IPS-18c (cell line): ENCODE data around the gene GMPPB.
"Not testable (repeated sequence)": the region's sequence is repeated elsewhere in the genome, so short reads cannot be mapped to it uniquely, and the experiment has no call there.

Experiments used
- H3K4me3 ChIP-seq: 2 replicates; pipeline ENCODE4 v1.7.0; 2013; ENCODE audit warnings: low read depth, mild to moderate bottlenecking, low read length, moderate library complexity; ENCODE audit not compliant: insufficient read depth
- H3K9me3 ChIP-seq: one replicate; pipeline ENCODE4 v1.6.1; 2013; ENCODE audit warnings: mild to moderate bottlenecking, low read length, moderate library complexity; ENCODE audit not compliant: control insufficient read depth, insufficient read depth

Gene GMPPB

DNA sequence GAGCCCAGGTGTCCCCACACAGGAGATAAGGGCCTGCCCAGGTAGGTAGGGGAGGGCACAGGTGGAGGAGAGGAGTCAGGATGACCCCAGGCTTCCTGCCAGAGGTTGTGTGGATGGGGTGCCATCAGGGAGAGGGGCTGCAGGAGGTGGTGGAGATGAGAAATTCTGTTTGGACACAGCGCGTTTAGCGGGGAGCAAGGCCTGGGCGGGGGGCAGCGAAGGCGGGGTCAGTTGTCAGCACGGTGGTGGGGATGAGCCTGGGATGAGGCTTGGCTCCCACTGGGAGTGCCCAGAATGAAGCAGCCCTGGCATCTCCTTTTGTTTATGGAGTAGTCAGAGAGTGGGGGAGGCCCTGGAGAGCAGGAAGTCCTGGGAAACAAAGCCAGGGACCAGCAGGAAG is 19.8 kb downstream of the GMPPB start:
- Histone ChIP-seq H3K4me3 (no peak overlapping the region; the same call in 1 of the 2 replicates), H3K9me3 (no peaks in the 10 kb centered on the region)

DNA sequence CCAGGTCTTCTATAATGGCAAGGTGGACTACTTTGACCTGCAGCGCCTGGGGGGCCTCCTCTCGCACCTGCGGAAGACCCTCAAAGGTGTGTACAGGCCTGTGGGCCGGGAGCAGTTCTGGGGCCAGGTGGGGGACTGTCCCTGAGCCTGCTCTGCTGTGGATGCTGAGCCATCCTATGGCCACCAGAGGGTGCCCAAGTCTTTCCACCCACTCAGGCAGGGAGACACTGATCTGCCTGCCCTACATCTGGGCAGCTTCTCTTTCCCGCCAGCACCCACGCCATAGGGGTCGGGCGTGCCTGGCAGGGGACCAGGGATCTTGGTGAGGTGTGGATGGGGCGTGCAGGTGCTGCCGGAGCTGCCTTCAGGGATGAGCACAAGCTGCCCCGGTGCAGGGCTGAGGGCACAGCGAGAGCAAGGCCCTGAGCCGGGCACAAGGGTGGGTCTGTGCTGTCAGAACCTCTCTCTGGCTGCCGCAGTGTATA is 20.3 kb downstream of the GMPPB start:
- H3K9me3 ChIP-seq = no peaks in the 10 kb centered on the region
- no peak overlapping the region; the same call in 1 of the 2 replicates for H3K4me3 ChIP-seq

DNA sequence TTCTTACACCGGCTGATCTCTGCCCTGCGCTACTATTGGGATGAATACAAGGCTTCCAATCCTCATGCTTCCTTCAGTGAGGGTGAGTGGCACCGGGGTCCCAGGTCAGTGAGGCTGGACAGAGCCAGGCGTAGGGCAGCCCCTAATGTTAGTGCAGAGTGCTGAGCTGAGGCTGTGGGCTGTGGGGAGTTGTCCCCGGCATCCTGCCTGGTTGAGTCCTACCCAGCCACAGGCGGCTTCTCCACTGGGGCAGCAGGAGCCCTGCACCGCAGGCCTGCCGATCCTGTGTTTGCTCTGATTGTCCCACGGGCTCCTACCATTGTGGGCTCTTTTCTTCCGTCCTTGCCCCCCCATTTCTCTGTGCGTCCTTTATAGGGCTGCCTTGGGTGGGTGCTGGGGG is 21.1 kb downstream of the GMPPB start:
- no peak overlapping the region for H3K4me3 ChIP-seq

DNA sequence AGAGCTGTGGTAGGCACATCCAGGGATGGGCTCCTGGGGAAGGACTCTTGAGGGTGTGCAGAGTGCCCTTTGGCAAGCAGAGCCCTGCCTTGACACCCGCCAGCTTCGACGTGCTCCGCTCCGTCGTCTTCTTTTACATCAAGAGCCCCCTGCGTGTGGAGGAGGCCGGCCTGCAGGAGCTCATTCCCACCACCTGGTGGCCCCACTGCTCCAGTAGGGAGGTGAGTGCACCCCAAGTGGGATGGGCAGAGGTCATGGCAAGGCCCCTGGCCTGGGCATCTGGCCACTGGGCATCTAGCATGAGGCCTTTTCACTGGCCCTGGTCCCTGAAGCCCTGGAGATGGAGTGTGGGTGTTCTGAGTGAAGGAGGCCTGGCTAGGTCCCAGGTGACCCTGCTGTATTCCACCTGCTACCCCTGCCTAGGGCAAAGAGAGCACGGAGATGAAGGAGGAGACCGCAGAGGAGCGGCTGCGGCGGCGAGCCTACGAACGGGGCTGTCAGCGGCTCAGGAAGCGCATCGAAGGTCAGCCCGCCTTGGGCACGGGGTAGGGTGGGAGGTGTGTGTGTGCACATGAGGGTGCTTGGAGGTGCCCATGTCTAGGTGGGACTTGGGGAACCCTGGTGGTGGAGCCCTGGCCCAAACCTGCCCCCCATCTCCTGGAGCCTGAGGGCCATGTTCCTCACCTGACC is 22.2 kb downstream of the GMPPB start:
- H3K9me3 ChIP-seq = no peaks in the 10 kb centered on the region
- H3K4me3 ChIP-seq = no peak overlapping the region

More for the DNA sequence above, 21.1 kb downstream of the GMPPB start:
- H3K9me3 ChIP-seq = no peaks in the 10 kb centered on the region

DNA sequence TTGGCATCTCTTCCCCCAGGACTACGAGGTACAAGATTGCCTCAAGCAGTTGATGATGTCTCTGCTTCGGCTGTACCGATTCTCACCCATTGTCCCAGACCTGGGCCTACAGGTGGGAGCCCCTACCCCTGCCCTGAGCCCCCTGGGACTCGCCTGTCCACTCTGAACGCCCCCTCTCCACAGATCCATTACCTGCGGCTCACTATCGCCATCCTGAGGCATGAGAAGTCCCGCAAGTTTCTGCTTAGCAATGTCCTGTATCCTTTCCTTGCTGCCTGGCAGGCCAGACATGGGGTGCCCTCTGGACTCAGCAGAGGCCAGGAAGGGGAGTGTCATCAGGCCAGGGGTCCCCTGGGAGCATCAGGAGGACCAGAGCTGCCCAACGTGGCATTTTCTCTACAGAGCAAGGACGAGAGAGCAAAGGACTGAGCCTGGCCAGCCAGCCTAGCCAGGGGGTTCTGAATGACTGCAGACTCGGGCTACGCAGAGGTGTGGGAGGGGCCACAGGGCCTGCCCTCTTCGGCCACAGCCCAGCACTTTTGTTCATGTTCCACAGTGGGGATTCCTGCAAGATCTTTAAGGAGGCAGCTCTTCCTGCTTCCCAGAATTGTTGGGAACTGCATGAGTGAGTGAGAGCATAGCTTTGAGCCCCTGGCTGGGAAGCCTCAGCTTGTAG is 23.2 kb downstream of the GMPPB start:
- no peaks in the 10 kb centered on the region for H3K9me3 ChIP-seq
- H3K4me3 ChIP-seq = no peak overlapping the region

DNA sequence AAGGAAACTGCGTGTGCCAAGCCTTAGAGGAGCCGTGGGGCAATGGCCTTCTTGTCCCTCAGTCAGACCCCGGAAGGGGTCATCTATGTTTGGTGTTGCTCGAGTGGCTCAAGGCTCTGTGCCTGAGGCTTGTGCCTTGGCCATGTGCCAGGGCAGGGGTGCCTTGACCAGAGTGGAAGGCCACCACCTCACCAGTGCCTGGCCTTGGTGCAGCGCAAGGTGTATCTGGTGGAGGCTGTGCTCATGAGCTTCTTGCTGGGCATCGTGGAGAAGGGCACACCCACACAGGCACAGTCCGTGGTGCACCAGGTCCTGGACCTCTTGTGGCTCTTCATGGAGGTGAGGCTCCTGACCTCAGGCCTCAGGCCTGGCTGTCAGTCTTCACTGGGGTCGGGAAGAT is 23.7 kb downstream of the GMPPB start:
- no peak overlapping the region for H3K4me3 ChIP-seq
- H3K9me3 ChIP-seq = no peaks in the 10 kb centered on the region

DNA sequence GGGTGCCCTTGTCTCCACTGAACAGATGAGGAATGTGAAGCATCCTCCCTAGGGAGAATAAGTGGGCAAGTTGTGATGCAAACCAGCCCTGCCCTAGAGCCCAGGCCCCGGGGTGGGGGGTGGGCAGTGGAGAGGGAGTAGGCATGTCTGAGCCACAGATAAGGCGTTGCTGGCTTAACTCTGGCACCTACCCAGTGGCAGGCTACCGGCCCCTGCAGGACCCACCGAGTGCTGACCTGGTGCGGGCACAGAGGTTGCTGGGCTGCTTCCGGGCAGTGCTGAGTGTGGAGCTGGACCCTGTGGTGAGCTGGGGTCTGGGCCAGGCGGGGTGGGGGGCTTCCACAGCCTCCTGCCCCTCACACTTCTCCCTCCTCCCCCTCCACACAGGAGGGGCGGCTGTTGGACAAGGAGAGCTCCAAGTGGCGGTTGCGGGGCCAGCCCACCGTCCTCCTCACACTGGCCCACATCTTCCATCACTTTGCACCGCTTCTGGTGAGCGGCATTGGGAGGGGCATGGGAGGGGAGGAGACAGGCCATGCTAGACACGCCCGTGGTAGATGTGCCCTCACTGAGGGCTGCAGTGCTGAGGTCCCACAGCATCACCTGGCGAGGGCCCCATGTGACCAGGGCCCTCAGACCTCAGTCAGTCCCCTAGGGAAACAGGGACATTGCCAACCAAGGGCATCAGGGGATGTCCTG is 24.3 kb downstream of the GMPPB start:
- H3K9me3 ChIP-seq = no peaks in the 10 kb centered on the region
- H3K4me3 ChIP-seq = no peak overlapping the region

DNA sequence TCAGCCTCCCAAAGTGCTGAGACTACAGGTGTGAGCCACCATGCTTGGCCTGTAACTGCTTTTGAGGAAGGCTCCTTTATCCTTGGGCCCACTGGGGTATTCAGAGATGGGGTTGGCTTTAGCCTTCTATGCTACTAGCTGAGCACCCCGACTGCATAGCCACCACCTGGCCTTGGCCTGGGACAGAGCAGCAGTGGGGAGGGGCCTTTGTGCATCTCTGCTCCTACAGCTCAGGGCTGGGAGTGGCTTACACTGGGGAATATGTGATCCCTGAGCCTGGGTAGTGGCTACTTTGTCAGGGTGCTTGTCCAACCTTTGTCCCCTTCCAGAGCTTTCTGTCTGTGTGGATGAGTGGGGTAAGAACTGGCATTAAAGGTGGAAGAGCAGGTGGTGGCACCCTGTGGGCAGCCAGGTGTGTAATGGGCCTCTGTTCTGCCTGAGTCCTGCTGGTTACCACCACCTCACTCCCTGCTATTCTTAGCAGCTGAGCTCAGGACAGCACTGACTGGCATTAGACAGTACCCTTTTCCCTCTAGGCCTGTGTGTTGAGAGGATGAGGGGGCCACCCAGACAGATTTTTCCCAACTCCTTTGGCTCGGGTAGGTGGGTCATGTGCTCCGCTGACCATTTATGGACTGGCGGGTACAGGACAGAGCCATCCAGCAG is 28.3 kb downstream of the GMPPB start:
- H3K4me3 ChIP-seq, H3K9me3 ChIP-seq: not testable (repeated sequence)

DNA sequence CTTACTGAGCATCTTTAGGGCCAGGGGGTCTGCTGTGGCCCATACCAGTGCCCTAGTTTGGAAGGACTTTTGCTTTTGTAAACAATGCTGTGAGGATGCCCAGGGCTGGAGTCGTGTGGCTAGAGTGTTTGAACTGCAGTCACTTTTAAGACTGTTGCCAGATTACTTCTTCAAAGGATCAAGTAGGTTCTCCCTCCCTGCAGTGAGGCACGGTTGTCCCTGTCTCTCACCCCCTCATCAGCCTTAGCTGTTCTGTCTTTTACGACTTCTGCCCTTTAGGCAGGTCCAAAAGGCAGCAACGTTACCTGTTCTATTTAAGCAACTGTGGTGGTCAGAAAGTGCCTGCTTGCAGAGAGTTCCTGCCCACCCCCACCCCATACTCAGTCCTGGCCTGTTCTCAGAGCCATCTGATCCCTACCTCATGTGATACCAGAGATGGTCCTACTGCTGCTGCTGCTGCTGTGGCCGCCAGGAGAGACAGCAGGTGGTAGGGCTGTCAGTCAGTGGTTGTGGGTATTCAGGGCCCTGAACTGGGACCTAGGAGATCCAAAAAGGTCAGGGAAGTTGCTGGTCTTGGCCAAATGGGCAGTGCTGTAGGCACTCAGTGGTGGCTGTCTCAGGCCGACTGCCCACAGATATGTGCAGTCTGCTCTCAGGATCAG is 29.2 kb downstream of the GMPPB start:
- H3K9me3 ChIP-seq, H3K4me3 ChIP-seq: not testable (repeated sequence)

DNA sequence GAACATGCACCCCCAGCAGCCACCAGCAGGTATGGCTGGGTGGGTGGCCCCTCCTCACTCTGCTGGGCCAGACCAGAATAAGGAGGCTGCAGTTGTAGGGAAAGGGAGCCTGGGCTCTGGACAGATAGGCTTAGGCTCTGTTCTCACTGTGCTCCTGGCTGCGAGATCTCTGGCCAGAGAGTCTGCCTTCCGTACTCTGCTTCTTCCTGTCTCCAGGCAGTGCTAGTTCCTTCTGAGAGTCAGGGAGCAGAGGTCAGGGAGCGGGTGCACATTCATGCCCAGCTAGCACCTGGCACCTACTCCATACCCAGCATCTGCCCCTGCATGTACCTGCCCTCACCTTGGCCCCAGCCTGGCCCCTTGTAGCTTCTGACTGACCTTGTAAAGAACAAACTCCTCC is 32.3 kb downstream of the GMPPB start:
- not testable (repeated sequence) for H3K4me3 ChIP-seq, H3K9me3 ChIP-seq

DNA sequence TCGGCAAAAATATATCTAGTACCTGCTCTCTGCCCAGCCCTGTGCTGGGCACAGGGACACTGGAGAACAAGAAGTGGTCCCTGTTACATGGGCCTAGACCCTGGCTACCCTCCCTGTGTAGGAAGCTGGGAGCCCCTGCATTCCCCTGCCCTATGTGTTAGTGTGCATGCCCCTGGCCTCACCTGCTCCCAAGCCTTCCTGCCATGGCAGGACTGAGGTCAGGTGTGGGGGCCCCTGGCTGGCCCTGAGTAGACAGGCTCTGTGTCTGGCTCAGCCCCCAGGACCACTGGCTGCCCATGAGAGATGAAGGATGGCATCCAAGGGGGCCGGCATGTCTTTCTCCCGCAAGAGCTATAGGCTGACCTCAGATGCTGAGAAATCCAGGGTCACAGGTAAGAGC is 32.9 kb downstream of the GMPPB start:
- H3K9me3 ChIP-seq, H3K4me3 ChIP-seq: not testable (repeated sequence)

DNA sequence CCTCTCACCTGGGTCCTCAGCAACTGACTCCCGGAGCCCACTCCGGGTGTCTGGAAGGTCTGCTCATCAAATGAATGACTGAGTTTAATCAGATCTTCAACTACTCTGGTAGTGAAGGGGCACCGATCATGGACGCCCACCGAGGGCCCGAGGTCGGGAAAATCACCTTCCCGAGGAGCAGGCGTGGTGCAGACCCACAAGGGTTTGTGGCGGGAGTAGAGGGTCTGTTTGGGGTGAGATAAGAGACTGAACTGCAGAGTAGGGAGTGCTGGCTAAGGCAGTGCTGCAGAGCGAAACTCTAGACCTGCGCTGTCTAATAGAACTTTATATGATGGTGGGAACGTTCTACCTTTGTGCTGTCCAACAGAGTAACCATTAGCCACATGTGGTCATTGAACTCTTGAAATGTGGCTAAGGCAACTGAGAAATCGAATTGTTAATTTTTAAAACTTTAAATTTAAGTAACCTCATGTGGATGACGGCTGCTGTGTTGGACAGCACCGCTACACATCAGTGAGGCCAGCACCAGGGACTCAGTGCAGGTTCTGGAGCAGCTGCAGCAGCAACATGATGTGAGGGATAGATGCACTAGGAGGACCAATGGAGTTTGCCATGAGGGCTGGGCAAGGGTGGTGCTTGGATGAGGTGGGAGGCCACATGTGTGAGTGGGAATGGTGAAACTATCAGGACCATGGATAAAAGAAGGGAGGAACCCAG is 33.7 kb downstream of the GMPPB start:
- H3K4me3 ChIP-seq = peak overlapping the region; percentile 77
- not testable (repeated sequence) for H3K9me3 ChIP-seq

DNA sequence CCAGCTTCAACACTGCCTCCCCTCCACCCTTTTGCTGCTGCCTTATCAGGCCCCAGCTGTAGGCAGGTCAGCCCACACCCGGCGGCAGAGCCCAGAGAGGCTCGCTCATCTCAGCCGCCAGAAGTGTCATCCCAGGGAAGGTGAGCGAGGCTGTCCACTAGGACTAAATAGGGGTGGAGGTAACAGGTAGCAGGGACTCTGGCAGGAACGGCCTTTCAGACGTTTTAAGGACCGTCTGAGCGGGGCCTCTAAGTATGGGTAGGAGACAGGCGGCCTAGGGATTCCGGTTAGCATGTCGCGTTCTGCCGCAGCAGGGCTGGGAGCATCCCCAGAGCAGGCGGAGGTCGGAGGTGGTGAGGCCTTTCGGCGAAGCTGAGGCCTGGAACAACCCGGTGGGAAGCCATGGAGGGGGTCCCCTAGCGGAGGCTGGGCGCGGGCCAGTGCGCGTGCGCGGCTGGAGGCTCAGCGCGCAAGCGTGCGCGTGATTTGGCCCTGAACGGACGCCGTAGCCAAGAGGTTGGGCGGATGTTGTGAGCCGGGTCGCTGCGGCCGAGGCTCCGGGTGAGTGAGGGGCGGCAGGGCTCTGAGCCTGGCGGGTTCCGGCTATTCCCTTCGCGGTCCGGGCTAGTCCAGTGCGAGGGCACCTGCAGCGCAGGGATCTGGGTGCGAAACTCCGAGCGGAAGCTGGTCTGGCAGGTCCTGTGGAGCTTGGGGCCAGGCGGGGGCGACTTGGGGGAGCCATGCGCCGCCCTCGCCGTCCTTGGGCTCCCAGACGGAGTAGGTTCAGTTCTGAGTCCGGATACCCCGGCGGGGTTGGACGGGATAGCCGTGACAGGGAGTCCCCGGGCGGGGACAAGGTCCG is 34.5 kb downstream of the GMPPB start, which contains the start of the genes MST1 and RNF123:
Gene MST1 (minus strand): TSS at position 429 of the 862 bp plus-strand sequence. CDS start 783 bp downstream, outside the sequence.
Gene RNF123 (plus strand): TSS at position 512 of the 862 bp plus-strand sequence. CDS start 1,609 bp downstream, outside the sequence.
- H3K4me3 ChIP-seq = peak within 1 kb of the TSS; percentile 77

DNA sequence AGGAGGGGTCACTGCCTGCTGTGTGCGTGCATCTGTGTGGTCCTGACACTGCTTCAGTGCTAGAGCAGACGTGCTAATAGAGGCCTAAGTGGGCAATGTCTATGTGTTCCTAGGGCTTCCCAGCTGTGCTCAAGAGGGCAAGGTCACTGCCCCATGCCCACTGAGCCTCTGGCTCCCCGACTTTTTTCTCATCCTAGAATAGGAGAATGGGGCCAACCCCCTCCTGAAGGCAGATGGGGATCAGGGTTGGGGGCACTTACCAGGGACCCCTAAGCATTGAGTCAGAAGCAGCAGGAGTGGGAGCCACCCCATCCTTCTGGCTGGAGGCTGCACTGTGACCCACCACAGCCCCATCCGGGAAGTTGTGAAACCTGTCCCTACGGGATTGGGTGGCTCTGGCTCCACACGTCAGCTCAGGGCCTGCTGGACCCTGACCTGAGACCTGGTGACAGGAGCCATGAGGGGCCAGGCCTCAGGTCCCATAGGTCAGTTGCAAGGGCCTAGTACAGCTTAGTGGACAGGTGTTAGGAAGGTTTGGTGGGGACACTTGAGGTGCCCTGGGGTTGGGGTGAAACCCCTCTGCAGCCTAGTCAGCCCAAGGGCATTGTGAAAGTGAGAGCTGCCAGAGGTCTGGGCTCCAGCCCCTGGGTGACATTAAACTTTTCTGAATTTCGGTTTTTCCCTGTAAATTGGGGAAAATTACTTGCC is 35.3 kb downstream of the GMPPB start:
- peak overlapping the region; percentile 77; the same call in 1 of the 2 replicates for H3K4me3 ChIP-seq
- not testable (repeated sequence) for H3K9me3 ChIP-seq

More for the DNA sequence above, 34.5 kb downstream of the GMPPB start, which contains the start of the genes MST1 and RNF123:
- H3K9me3 ChIP-seq = no peaks in the 10 kb centered on the region

DNA sequence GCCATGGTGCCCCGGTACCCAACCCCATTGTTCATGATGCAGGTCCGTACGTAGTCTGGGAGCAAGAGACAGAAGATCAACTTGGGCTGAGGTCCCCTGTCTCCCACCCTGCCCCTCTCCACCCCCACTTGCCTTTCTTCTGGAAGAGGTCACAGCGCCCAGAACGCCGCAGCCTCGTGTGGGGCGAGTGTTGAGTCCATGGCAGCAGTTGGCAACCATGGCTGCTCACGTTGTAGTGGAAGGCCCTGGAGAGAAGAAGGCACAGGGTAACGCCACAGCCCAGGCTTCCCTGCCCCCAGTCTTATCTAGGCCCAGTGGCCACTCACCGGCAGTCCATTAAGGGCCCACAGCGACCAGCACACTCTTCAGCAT is 36.3 kb downstream of the GMPPB start:
- H3K4me3 ChIP-seq = peak overlapping the region; percentile 56; the same call in 1 of the 2 replicates
- H3K9me3 ChIP-seq = not testable (repeated sequence)
